ENCODE measurements around the gene RBBP8NL. TPM values are rescaled to one million over a fixed set of nuclear protein-coding genes. Genes with fewer than 3 reads are reported as not detected.

The RBBP8NL gene
- total and polyA plus RNA-seq, 2 of the 8 experiments (the other 6 are each of a cell fraction or from before 2014, with no cell fraction given) = 0.43 to 0.48 TPM

DNA sequence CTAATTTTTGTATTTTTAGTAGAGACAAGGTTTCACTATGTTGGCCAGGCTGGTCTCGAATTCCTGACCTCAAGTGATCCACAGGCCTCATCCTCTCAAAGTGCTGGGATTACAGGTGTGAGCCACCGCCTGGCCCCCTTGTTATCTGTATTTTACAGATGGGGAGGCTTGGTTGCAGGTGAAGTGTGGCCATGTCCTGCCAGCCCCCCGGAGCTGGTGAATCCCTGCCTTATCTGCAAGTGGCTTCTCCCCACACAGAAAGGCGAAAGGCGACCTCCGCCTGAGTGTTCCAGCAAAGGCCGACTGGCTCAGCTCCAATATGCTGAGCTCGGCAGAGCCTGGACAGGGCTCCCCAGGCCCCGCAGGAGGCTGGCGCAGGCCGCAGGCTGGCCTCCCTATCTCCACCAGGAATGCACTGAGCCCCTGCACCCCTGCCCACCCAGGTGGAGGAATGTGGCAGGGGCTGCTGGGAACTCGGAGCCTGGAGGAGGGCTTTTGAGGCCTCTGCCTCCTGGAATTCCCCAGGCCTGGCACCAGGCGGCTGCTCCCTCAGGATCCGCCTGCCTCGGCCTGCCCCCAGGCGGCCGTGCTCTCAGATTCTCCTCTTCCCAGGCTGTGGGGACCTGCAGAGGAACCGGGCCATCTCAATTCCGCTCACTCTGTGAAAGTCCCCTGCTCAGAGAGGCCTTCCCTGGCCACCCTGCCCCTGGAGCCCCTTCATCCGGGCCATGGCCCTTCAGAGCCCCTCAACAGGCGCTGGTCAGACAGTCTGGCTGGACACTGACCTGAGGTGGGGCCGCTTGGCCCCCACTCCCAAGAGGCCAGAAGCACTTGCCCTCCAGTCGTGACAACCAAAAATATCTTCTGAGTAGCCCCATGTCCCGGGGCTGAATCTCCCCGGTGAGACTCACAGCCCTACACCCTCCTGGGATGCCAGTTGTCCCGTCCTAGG lies 51.0 kb downstream of the RBBP8NL start (continued):
- TF ChIP-seq, protein P1, sequence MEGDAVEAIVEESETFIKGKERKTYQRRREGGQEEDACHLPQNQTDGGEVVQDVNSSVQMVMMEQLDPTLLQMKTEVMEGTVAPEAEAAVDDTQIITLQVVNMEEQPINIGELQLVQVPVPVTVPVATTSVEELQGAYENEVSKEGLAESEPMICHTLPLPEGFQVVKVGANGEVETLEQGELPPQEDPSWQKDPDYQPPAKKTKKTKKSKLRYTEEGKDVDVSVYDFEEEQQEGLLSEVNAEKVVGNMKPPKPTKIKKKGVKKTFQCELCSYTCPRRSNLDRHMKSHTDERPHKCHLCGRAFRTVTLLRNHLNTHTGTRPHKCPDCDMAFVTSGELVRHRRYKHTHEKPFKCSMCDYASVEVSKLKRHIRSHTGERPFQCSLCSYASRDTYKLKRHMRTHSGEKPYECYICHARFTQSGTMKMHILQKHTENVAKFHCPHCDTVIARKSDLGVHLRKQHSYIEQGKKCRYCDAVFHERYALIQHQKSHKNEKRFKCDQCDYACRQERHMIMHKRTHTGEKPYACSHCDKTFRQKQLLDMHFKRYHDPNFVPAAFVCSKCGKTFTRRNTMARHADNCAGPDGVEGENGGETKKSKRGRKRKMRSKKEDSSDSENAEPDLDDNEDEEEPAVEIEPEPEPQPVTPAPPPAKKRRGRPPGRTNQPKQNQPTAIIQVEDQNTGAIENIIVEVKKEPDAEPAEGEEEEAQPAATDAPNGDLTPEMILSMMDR (IDR thresholded peaks at IDR 0.05; ENCODE audit: control extremely low read depth in 1 of 3, insufficient read depth in 1 of 3, low read depth in 1 of 3, low read length in 3 of 3) = peak; percentile 59 to 97 (median 79)
- TF ChIP-seq RFX5 (IDR thresholded peaks at IDR 0.05; ENCODE audit: borderline replicate concordance, low read depth, low read length) (no peak), SP2 (IDR thresholded peaks at IDR 0.05; ENCODE audit: low read length) (no peak), RNF2 (IDR thresholded peaks at IDR 0.05; ENCODE audit: borderline replicate concordance, low read depth, low read length, missing control alignments, poor library complexity, severe bottlenecking) (no peak), NRF1 (IDR thresholded peaks at IDR 0.05; ENCODE audit: low read depth, low read length) (no peak), MAFK (IDR thresholded peaks at IDR 0.05; ENCODE audit: low read depth, low read length) (peak; percentile 67; the same call in 1 of the 2 replicates), CTBP2 (IDR thresholded peaks at IDR 0.05; ENCODE audit: borderline replicate concordance, insufficient read depth, insufficient read length, low read length) (no peak), ASH2L (IDR thresholded peaks at IDR 0.05; ENCODE audit: low read length) (peak; percentile 29), POLR2A (IDR thresholded peaks at IDR 0.05; ENCODE audit: control extremely low read depth in 1 of 2, low read depth in 2 of 2, low read length in 2 of 2) (peak in 1 of 2 experiments; percentile 73; a peak in 2 of 3 replicates), TCF12 (IDR thresholded peaks at IDR 0.05; ENCODE audit: low read depth, low read length) (peak; percentile 85; the same call in 1 of the 2 replicates), KDM4A (IDR thresholded peaks at IDR 0.05; ENCODE audit: low read depth, low read length, severe bottlenecking) (no peak), EP300 (IDR thresholded peaks at IDR 0.05; ENCODE audit: borderline replicate concordance in 1 of 2, low read depth in 2 of 2, low read length in 2 of 2) (peak in 1 of 2 experiments; percentile 61; a peak in 1 of 3 replicates), EGR1 (IDR thresholded peaks at IDR 0.05; ENCODE audit: borderline replicate concordance, low read depth, low read length) (0 out of 2 replicates have a peak, but pooled peaks have one; percentile 50), JUN (IDR thresholded peaks at IDR 0.05; ENCODE audit: low read depth, low read length) (no peak), FOSL1 (IDR thresholded peaks at IDR 0.05; ENCODE audit: insufficient read depth, low read depth, low read length) (no peak), SAP30 (IDR thresholded peaks at IDR 0.05; ENCODE audit: insufficient read depth, insufficient replicate concordance, low read length) (no peak), POU5F1 (IDR thresholded peaks at IDR 0.05; ENCODE audit: low read depth, low read length) (no peak), CHD1 (IDR thresholded peaks at IDR 0.05; ENCODE audit: low read depth, low read length) (no peak)
- TF ChIP-seq, protein P2, sequence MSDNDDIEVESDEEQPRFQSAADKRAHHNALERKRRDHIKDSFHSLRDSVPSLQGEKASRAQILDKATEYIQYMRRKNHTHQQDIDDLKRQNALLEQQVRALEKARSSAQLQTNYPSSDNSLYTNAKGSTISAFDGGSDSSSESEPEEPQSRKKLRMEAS (IDR thresholded peaks at IDR 0.05) = no peak

Data from H1 (cell line).